Urothelium cell line (cell line): ENCODE results near the gene CD44.

ENCODE experiments used
- DNase-seq: peaks from one replicate; pipeline ENCODE4 v3.0.0; 2011; ENCODE audit warnings: low spot score, mixed read lengths
- FAIRE-seq: peaks from 2 replicates; lab custom pipeline; 2011; peaks lifted over from hg19 to GRCh38; lab: Jason Lieb, UNC

Gene CD44

DNA sequence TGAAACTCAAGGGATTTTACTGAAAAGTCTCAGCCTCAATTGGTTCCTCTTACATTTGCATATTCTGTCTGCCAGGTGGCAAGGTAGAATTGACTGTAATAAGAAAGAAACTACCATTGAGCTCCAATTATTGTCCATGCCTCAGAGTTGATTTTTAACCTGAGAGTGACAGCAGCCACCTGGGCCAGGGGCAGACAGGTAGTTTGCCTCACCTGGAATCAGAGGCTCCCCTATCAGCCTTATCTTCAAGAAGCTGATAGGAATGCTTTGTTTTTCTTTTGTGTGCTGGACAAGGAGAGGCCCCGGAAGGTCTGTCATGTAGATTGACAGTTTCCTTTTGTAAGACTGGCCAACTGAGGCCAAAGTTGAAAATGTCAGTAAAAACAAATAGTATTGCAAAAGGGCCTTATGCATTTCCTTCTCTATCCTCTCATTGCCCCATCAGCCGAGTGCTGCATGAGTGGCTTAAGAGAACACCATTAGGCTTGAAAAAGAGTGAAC lies 34.1 kb downstream of the CD44 start:
- FAIRE-seq: no peak

DNA sequence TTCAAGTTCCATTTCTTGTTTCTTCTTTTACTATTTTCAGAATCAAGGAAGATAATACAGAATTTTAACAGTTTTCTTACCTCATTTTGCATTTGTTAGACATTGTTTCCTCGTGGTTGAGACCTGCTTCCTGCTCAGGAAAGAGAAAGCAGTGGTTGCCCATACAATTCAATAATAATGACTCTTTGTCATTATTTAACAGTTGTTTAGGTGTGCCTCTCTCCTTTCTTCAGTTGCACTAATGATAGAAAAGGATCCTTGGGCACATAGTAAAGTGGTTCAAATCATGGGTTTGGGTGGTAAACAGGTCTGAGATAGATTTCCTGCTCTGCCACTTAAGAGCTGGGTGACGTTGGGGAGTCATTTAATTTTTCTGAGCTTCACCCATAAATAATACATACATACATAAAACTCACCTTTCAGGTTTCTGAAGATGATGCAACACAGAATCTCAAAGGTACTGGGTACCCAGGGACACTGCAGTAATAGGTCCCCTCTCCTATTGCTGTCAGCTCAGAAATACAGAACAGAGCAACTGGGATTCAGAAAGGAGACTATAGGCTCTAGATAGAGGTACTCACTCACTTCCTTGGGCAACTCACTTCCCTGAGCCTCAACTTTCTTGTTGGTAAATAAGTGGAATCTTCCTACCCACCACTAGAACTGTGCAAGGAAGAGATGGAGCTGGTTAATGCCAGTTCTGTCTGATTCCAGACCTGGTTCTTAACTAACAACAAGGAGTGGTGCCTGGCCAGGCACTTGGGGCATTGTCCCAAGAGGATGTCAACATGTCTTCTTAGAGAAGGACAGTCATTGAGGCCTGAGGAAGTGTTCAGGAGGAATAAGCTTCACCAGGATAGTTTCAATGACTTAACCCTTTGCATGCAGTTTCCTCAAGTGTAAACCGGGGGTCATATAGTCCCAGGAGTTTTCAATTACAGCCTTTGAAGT lies 34.9 kb downstream of the CD44 start:
- no peak for DNase-seq
- no peak for FAIRE-seq

More for the DNA sequence above, 34.1 kb downstream of the CD44 start:
- DNase-seq: no peak

DNA sequence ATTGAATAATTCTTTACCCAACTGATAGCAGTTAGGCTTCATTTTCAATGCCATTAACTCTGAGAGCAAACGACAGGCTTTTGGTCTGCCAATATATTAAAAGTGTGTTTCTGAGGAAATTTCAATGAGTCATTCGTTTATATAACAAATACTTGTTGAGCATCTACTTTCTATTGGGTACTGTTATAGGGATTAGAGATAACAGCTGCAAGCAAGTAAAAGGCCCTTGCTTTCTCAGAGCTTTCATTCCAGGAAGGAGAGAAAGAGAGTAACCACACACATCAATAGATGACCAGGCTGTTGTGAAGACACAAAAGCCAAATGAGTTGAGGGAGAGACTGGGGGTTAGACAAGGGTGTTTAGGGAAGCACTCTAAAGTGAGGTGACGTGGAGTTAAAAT lies 35.7 kb downstream of the CD44 start:
- no peak for FAIRE-seq
- DNase-seq: no peak

DNA sequence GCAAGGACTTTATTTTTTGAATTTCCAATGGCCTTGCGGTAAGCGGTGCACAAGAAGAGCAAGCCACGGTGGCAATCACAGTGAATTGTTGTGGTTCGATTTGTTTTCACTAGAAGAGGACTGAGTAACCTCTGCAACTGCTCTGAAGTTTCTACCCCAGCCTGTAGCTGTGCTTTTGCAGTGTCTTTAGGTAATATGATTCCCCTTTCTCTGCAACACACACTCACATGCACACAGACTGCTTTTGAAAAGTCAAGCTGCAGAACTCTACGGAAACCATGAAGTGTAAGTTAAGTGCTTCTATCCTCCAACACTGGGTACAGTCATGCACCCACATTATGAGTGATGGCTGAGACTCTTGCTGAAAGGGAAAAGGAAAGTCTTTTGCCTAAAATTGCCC lies 38.4 kb downstream of the CD44 start:
- FAIRE-seq (no peak), DNase-seq (no peak)

DNA sequence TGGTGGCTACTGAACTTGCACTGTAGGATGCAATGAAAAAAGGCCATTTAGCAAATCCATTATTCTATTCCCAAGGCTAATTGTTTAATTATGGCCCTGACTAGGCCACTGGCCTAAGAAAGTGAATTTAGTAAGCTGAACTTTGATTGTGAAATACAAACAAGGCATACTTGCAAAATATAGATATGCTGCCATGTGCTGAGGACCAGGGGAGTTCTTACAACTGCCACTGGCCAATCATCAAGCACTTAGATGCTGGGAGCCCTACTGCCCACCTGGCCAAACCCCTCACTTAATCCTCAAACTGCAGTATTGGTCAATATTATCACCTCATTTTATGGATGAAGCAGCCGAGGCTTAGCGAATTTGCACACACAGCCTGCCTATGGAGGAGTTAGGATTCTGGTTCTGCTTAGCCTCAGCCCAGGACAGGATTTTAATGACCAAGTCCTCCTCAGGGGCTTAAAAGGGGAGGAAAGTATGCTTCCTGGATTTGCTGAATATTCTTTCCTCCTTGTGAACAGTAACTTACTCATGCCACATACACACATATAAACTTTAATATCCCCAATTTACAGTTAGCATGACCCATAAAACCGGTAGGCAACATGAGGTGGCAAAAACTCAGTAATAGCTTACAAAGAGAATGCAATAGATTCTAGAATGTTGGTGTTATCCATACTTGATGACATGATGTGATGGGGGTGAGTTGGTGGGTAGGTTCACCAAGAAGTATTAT lies 39.3 kb downstream of the CD44 start:
- DNase-seq (no peak), FAIRE-seq (no peak)

DNA sequence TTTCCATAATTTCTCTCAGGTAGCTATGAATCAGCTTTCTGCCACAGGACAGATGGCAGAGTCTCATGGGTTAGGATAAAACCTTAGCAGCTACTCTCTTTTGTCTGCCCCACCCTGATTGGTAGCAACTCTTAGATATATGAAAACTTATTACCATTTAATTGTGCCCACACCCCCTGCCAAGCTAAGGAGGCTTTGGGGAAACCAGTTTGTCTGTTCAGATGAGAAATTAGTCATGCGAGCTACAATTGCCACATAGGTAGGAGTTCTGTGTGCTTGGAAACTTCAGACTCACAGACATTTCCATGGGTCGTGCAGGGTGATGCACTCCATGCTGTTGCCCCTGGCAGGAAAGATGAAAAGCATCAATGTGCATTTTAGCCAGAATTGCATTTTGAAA lies 39.9 kb downstream of the CD44 start:
- FAIRE-seq (no peak), DNase-seq (no peak)

DNA sequence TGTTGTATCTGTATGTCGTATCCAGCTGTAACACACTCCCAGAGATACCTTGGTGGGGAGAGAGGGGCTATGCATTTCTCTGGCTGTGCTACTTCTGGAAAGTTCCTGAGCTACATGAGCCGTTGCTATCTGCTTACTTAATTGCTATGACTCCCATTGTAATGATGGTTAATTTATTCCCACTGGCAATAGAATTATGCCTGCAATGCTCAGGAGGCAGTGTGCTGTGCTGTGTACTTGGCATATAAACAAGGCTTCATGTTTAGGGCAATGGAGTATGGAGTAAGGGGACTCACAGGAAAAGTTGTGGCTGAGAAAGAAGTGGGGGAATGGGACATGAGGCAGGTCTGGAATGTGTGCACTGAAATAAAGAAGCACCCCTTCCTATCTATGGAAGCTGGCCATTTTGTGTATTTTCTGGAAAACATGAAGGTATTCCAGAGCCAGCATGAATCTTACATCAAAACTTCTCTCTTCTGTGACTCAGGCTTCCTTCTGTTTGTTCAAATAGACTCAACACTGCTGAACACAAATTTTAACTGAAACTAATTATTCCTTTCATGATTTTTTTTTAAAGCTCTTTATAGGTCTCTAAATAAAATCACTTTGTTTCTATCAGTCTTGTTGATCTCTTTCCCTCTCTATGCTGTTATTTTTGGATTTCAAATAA lies 40.6 kb downstream of the CD44 start:
- no peak for FAIRE-seq
- no peak for DNase-seq

DNA sequence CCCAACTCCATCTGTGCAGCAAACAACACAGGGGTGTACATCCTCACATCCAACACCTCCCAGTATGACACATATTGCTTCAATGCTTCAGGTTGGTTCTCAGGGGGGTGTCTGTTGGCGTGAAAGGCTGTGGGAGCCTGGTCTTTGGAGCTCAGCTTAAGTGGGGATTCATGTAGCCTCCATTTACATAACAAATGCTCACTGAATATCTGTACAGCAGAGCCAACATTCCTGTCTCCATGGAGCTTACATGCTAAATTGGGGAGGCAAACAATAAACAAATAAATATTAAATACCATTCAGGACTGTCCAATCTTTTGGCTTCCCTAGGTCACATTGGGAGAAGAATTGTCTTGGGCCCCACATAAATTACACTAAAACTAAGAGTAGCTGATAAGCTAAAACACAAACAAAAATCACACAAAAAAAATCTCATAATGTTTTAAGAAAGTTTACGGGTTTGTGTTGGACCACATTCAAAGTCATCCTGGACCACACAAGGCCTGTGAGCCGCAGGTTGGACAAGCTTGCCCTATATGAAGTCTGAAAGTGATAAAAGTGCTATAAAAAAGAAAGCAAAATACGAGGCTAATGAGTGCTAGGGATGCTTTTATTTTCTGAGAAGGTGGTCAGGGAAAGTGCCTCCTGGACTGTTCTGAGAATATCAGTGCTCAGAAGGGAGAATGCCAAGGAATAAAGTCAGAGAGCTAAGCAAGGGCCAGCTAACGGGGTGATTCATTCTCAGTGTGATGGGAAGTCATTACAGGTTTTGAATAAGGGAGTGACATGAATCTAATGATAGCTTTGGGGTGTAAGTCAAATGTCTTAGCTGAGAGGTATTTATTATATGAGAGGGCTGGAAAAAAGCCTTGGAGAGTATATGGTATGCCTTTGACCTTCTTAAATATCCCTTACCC lies 41.6 kb downstream of the CD44 start:
- DNase-seq (no peak), FAIRE-seq (no peak)

DNA sequence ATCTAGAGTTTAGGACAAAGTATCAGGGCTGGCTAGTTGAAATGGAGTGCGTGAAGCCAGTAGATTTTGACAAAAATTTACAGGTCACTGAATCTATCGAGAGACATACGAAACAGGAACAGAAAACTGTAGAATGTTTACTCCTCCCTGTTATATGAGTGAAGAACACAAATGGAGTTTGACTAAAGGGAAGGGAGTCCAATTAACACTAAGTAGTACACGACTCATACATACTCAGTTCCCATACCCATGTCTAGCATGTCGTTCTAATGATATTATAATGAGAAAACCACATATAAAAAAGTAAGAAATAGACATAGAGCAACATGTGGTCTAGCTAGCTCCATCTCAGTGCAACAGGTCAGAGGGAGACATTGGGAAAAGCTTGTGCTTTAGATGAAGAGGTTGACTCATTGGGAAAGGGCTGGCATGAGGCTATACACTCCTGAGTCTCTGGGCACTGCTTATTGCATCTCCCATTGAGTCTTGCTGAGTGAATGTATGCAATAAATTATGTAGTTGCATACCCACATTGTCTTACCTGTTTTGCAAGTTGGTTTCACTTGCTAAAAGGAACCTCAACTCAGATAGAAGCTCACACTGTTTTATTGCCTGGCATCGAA lies 43.5 kb downstream of the CD44 start:
- no peak for DNase-seq
- no peak for FAIRE-seq

DNA sequence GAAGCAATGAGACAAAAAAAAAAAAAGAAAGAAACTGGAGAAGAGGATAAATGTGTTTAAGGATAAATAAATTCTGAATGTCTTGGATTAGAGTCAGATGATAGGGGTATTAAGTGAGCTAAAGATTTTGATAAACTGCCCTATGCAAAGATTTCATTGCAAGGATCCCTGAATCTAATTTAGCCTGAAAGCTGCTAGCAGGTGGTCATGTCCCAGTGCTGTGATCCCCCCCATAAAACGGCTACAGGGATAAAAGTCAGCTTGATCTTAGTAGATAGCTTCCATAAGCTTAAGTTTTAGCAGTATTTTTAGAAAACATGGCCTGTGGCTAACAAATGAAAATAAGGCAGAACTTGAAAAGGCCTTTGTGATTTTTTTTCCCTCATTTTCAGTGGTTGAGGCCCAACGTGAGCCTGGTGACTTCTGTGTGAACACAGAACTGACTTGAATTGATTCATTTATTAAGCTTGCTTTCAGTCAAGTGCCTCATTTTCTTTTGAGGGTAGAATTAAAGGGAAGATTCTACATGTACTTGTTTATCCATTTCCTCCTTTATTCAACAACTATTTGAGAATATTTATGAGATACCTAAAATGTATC lies 44.5 kb downstream of the CD44 start:
- DNase-seq (no peak), FAIRE-seq (no peak)

DNA sequence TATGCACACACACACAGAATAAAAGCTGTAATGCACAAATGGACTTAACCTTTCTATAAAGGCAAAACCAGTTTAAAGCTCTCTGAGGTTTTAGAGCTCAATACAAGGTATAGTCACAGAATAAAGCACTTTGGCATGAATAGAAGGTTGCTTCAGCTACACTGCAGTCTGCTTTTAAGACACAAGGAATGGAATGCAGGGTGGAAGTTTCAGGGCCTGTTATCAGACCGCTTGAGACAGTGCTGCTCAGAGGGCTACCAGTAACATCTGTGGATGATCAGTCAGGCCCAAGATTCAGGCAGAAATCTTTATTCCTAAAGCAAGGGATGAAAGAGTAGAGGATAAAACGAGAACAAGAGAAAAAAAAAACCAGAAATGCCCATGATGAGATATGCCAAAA lies 46.7 kb downstream of the CD44 start:
- FAIRE-seq: no peak
- no peak for DNase-seq

DNA sequence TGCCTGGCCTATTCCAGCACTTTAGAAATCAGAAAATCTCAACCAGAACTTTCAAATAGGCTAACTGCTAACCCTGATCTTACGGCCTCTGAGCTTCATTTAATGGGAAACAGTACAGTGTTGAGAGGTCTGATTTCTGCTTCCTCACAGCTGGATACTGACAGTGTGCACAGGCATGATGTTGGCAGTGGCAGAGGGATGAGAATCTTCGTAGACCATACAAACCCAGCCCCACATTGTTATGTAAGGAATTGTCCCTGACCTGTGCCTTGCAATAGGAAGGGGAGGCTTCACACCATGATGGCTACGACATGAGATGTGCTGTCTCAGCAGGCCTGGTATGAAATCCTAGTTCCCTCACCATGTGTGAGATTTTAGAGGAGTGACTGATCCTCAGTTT lies 49.0 kb downstream of the CD44 start:
- no peak for FAIRE-seq
- DNase-seq: no peak

DNA sequence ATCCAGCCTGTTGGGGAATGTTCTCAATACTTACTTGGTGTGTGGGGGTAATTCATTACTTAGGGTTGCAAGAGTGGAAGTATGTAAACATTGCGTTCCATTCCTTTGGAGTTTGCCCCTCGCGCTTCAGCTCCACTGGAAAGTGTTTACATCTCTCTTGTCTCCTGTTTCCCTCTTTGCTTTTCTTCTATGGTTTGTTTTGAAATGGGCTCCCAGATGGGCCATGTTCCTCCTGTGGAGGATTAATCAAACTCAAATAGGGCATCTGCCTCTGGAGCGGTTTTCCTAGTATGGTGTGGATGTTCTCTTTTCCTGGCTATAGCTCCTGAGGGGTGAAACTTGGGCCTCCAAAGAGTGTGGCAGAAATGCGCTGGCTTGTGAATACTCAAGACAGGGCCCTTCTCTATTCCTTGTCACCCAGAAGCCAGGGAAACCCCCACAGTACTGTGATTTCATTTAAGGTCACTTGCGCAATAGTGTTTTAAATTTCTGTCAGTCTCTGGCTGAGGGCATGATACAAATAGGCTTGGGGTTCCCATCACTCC lies 51.9 kb downstream of the CD44 start:
- no peak for DNase-seq
- FAIRE-seq: no peak

DNA sequence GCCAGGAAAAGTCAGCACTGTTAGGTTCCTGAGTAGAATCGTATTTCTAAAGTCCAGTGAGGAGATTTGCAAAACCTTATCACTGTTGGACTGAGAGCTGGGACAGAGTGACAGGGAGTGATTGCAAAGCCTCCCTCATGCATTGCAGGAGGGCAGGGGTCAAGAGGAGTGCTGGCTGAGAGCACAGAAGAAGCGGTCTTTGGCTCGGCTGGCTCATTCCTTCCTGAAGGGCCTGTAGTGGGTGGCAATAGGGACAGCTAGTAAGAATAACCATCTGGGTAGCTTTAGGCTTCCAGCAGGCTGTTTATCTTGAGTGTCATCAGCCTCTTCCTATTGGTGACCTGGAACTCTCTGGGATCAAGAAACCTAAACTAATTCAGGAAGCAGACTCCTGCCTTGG lies 53.4 kb downstream of the CD44 start:
- FAIRE-seq (no peak), DNase-seq (no peak)

DNA sequence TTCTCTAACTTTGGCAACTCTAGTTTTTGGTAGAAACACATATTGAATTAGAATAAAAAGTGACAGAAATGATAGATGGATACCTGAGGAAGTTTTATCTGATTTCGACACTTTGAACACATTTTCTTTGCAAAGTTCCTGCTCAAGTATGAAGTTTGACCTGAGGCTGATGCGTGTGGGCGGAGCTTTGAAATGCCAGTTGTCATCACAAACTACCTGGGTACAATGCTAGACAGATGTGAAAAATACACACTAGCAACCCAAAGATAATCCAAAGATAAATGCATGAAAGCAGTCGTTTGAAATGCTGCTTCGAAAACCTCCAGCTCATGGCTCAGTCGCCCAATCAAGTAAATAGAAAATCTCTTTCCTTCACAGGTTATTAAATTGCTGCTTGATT lies 54.8 kb downstream of the CD44 start:
- DNase-seq: no peak
- no peak for FAIRE-seq

DNA sequence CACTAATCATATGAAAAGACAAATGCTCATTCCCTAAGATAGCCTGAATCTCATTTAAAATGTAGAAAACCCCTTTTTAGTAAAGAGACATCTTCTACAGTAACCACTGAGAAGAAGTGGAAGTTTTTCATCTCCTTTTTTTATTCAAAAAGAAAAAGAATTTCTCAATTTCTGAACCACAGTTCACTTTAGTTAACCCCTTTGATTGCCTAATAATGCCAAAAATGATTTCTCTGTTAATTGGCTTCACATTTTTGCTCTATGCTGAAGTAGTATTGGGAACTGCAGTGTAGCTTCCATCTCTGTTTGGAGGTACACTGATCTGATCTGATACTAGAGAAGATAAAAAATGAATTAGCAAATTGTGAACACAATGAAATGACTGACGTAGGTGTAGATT lies 58.3 kb downstream of the CD44 start:
- no peak for FAIRE-seq

DNA sequence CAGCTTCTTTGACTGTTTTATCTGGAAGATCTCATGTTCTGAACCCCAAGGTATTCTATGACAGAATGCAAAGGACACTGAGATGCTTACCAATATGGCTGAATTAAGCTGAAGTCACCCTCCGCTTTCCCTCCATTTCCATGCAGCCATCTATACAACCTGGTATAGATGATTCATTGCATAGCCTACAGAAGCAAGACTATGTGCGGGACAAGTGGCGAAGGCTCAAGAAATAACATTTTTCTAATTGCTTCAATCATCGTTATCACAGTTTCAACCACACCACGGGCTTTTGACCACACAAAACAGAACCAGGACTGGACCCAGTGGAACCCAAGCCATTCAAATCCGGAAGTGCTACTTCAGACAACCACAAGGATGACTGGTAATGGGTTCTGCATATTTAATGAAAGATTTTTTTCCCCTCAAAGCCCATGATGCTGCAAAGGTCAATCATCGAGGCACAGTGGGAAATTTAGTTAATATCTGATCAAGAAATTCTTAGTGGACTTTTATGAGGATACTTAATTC lies 61.9 kb downstream of the CD44 start:
- DNase-seq (no peak), FAIRE-seq (no peak)

More for the DNA sequence above, 58.3 kb downstream of the CD44 start:
- no peak for DNase-seq

DNA sequence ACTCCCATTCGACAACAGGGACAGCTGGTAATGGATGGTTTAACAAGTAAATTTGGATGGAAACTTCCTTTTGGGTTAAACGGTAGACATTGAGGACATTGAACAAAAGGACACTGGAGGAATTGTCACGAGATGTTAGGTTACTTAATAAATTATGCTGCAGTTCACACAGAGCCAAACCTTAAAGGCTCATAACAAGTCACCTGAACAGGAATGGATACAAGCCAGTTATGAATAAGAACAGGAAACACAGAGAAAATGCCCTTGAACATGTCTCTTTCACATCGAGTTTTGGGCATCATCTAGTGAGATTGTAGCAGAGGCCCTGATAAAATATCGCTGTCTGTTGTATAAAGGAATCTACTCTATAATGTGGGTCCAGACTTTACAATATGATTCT lies 65.6 kb downstream of the CD44 start:
- DNase-seq (no peak), FAIRE-seq (no peak)

DNA sequence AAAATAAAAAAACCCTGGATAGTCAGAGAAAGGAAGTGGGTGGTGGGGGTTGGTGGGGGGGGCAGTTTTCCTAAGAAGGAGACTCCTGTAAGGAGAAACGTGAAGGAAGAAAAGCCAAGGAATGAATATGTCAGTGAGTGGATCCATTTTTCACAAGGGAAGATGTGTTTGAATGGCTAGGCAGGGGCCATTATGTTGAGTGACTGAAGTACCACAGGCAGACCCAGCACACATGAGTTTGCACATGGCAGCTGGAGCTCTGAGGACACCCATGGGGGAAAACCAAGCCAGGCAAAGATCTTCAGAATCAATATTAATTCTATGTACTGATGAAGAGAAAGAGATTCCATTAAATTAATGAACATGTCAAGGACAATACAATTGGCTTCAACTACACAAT lies 67.6 kb downstream of the CD44 start:
- no peak for FAIRE-seq
- no peak for DNase-seq
